GM10248 (cell line): ENCODE measurements around the gene FHL2.

ENCODE experiments used
- CTCF ChIA-PET: fragments of 300-600 bp; sonication (Branson Sonifier 250); formaldehyde crosslinking; extraction: SDS; loops from one replicate; lab custom pipeline; 2021; ENCODE audit warnings: antibody characterized with exemption; lab: Yijun Ruan, JAX
- POLR2A ChIA-PET: fragments of 350-650 bp; sonication (Branson Sonifier 250); formaldehyde crosslinking; extraction: SDS; loops from one replicate; lab custom pipeline; 2020; ENCODE audit warnings: antibody characterized with exemption; lab: Yijun Ruan, JAX
- DNase-seq: peaks from one replicate; pipeline ENCODE4 v3.0.0; 2012; ENCODE audit errors: extremely low spot score
- TF ChIP-seq, protein P1 (sequence below): IDR thresholded peaks from 2 replicates; pipeline ENCODE4 v1.5.1; 2012; ENCODE audit warnings: mild to moderate bottlenecking, low read depth; ENCODE audit errors: extremely low read depth, missing control alignments, control extremely low read depth

FHL2 gene

DNA sequence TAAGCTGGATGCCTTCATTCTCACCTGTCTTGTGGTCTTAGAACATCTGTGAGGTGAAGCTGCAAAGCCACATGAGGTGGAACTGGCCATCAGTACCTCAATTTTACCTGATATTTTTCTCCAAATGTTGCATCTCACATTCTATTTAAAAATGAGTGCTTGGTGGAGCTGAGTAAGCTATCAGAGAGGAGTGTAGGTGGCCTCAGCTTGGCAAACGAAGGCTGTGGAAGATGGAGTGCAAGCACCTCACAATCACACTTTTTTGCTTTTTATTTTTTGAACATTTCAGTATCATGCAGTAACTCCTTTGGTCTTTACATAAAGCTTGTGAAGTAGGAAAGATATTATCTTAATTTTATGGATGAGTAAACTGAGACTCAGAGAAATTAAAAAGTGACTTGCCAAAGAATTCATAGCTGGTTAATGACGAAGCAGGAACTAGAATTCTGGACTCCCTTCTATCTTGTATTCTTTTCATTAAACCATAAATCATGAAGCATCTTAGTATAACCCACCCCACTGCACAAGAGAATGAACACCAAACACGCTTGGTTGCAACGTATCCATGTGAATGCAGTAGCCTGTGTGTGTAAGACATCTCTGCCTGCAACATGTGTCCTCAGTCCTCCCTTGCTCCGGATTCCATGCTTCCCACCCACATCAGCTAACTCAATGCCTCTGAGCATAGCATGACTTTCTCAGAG, 34.3 kb downstream of the FHL2 start:
- POLR2A ChIA-PET: no interaction called here
- TF ChIP-seq, protein P1, sequence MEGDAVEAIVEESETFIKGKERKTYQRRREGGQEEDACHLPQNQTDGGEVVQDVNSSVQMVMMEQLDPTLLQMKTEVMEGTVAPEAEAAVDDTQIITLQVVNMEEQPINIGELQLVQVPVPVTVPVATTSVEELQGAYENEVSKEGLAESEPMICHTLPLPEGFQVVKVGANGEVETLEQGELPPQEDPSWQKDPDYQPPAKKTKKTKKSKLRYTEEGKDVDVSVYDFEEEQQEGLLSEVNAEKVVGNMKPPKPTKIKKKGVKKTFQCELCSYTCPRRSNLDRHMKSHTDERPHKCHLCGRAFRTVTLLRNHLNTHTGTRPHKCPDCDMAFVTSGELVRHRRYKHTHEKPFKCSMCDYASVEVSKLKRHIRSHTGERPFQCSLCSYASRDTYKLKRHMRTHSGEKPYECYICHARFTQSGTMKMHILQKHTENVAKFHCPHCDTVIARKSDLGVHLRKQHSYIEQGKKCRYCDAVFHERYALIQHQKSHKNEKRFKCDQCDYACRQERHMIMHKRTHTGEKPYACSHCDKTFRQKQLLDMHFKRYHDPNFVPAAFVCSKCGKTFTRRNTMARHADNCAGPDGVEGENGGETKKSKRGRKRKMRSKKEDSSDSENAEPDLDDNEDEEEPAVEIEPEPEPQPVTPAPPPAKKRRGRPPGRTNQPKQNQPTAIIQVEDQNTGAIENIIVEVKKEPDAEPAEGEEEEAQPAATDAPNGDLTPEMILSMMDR: no peak
- DNase-seq: no peak
- CTCF ChIA-PET: interaction anchor here (1.2 to 2.5 kb wide), 5 partner anchors 15 to 157 kb away, joined by 3 to 10 read pairs (median 4); no protein-coding TSS in a partner anchor

- ChIA-PET POLR2A (no interaction called here), CTCF (interaction anchor here (1.1 to 2.5 kb wide), 7 partner anchors 14 to 249 kb away, joined by 3 to 10 read pairs (median 3); no protein-coding TSS in a partner anchor)
- TF ChIP-seq, protein P1: no peak
- no peak for DNase-seq
Measured at GRCh38 chr2:105362862-105363591, 35.8 kb downstream of the FHL2 start.

DNA sequence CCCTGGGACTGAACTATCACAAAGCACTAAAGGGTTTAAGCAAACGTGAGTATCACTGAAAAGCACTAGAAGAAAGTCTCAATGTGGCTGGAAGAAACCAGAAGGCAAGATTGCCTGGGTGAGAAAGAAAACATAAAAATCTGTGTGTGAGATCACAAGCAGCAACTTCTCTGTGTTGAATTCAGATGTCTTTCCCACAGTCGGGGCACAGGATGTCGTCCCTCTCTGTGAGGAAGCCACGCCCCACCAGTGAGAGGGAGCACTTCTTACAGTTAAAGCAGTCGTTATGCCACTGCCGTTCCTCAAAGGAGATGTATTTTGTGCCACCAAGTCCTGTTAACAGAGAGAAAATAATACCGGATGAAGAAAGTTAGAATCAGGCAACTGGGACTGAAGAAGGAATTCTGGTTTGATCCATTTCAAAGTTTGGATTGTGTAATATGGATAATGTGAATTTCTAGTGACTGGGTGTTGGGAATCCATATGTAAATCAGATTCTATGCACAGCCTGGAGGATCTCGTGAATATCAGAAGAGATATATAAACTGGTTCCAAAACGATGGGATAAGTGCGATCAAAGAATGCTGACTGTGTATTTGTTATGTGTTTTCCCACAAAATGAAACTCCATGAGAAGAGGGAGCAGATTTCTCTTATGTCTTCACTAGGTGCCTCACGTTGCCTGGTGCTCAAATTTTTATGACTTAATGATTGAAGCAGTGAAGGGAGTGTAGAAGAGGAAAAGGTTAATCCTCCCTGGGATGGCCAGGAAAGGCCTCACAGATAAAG, 37.6 kb downstream of the FHL2 start:
- no peak for DNase-seq
- ChIA-PET CTCF (no interaction called here), POLR2A (no interaction called here)
- TF ChIP-seq, protein P1: no peak

- DNase-seq: no peak
- ChIA-PET POLR2A (no interaction called here), CTCF (interaction anchor here (1.8 to 3.1 kb wide), 2 partner anchors 9 to 10 kb away, joined by 7 to 11 read pairs; no protein-coding TSS in a partner anchor)
- TF ChIP-seq, protein P1: no peak
Measured at GRCh38 chr2:105358593-105358992, 40.3 kb downstream of the FHL2 start.

DNA sequence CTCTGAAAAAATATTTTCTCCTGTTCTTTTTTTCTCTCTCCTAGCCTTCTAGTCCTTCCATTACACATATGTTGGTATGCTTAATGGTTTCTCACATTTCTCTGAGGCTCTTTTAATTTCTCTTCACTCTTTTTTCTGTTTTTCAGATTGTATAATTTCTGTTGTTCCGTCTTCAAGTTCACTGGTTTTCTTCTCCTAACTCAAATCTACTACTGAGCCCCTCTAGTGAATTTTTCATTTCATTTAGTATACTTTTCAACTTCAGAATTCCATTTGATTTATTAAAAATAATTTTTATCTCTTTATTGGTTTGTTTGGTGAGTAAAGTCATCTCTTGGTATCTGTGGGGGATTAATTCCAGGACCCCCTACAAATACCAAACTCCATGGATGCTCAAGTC, 41.7 kb downstream of the FHL2 start:
- TF ChIP-seq, protein P1: no peak
- DNase-seq: no peak
- CTCF ChIA-PET: interaction anchor here (1.0 to 1.5 kb wide), 2 partner anchors 10 to 12 kb away, joined by 4 to 7 read pairs; no protein-coding TSS in a partner anchor
- POLR2A ChIA-PET: no interaction called here
